ENCODE results near the gene ABCB8.

ABCB8 gene

GRCh38 chr7:151087245-151088018 lies 59.2 kb downstream of the ABCB8 start:
- peak; percentile 70 for DNase-seq (ENCODE audit: low spot score)

GRCh38 chr7:151088019-151088855 lies 60.0 kb downstream of the ABCB8 start:
- DNase-seq (ENCODE audit: low spot score), result peak; percentile 31

- peak; percentile 47 for DNase-seq (ENCODE audit: low spot score)
Observed at GRCh38 chr7:151088856-151089699, 60.8 kb downstream of the ABCB8 start.

- DNase-seq (ENCODE audit: low spot score), result no peak
Observed at GRCh38 chr7:151089893-151090730, 61.9 kb downstream of the ABCB8 start.

- no peak for DNase-seq (ENCODE audit: low spot score)
Observed at GRCh38 chr7:151091003-151091402, 62.8 kb downstream of the ABCB8 start.

- DNase-seq (ENCODE audit: low spot score), result peak; percentile 27
Observed at GRCh38 chr7:151091431-151091830, 63.2 kb downstream of the ABCB8 start.

- DNase-seq (ENCODE audit: low spot score), result no peak
Observed at GRCh38 chr7:151091988-151092387, 63.7 kb downstream of the ABCB8 start.

- DNase-seq (ENCODE audit: low spot score), result no peak
Observed at GRCh38 chr7:151093748-151094147, 65.5 kb downstream of the ABCB8 start.

GRCh38 chr7:151094675-151095074 lies 66.4 kb downstream of the ABCB8 start:
- peak; percentile 81 for DNase-seq (ENCODE audit: low spot score)

GRCh38 chr7:151095123-151095797 lies 67.0 kb downstream of the ABCB8 start:
- no peak for DNase-seq (ENCODE audit: low spot score)

- DNase-seq (ENCODE audit: low spot score), result peak; percentile 45
Observed at GRCh38 chr7:151095828-151096475, 67.7 kb downstream of the ABCB8 start.

Data from kidney tubule cell (primary cell).